Measurements from ENCODE around the gene OLFM1. TPM values are rescaled to one million over a fixed set of nuclear protein-coding genes. Genes with fewer than 3 reads are reported as not detected.

Gene OLFM1
- polyA plus RNA-seq, 1 donor (not counting 4 experiments of a cell fraction or from before 2014, with no cell fraction given) = 0.25 TPM

- dilution Hi-C loops (cut with MboI; ENCODE audit: extremely low pct_ligation_motif_present, low sequenced_read_pairs) = no loop called here
- Histone ChIP-seq H3K4me2 (ENCODE audit: control insufficient read depth, extremely low read depth, insufficient read depth, low read depth, low read length) (no peak overlapping the region), H3K4me3 (ENCODE audit: control insufficient read depth in 2 of 3, extremely low read depth in 1 of 3, insufficient read depth in 2 of 3, low read depth in 1 of 3, low read length in 3 of 3) (no peak overlapping the region), H3K4me1 (ENCODE audit: control insufficient read depth, extremely low read depth, insufficient read depth, low read length) (no peaks in the 10 kb centered on the region), H3K27me3 (ENCODE audit: control insufficient read depth, extremely low read depth, insufficient read depth, low read length) (no peaks in the 10 kb centered on the region), H3K79me2 (ENCODE audit: control insufficient read depth, insufficient read depth, low read length) (no peaks in the 10 kb centered on the region), H3K9ac (ENCODE audit: control insufficient read depth, extremely low read depth, insufficient read depth, low read length) (no peak overlapping the region), H4K20me1 (ENCODE audit: control insufficient read depth, extremely low read depth, insufficient read depth, low read length) (no peaks in the 10 kb centered on the region), H3K27ac (ENCODE audit: control insufficient read depth, insufficient read depth, low read length) (no peak overlapping the region), H3K9me1 (ENCODE audit: control insufficient read depth, extremely low read depth, insufficient read depth, low read length) (no peaks in the 10 kb centered on the region), H3K9me3 (ENCODE audit: control insufficient read depth, low read depth, low read length) (peaks cover 4% of the 10 kb centered on the region), H3K36me3 (ENCODE audit: control insufficient read depth in 2 of 2, extremely low read depth in 1 of 2, insufficient read depth in 2 of 2, low read length in 2 of 2) (no peaks in the 10 kb centered on the region), H2AFZ (ENCODE audit: control insufficient read depth, low read length) (no peak overlapping the region)
- FAIRE-seq = no peak
- no peak for DNase-seq (ENCODE audit: low read depth, low spot score)
- no peak for TF ChIP-seq EZH2 (IDR thresholded peaks at IDR 0.05; ENCODE audit: low read length)
- no peak for TF ChIP-seq CTCF (optimal IDR thresholded peaks at IDR 0.05 in 1 of 3, IDR thresholded peaks at IDR 0.05 in 1 of 3, conservative IDR thresholded peaks at IDR 0.05 in 1 of 3; ENCODE audit: extremely low read depth in 1 of 3, insufficient read depth in 2 of 3, low read length in 3 of 3)
These were observed 49.7 kb downstream of the OLFM1 start for GRCh38 chr9:135136991-135137832.

GRCh38 chr9:135138078-135138855 lies 50.8 kb downstream of the OLFM1 start:
- Histone ChIP-seq H3K79me2 (ENCODE audit: control insufficient read depth, insufficient read depth, low read length) (no peaks in the 10 kb centered on the region), H3K27ac (ENCODE audit: control insufficient read depth, insufficient read depth, low read length) (no peak overlapping the region)
- dilution Hi-C loops (cut with MboI; ENCODE audit: extremely low pct_ligation_motif_present, low sequenced_read_pairs) = no loop called here

More at GRCh38 chr9:135138078-135138855, 50.8 kb downstream of the OLFM1 start:
- no peaks in the 10 kb centered on the region for H3K4me1 ChIP-seq (ENCODE audit: control insufficient read depth, extremely low read depth, insufficient read depth, low read length)
- peaks cover 4% of the 10 kb centered on the region for H3K9me3 ChIP-seq (ENCODE audit: control insufficient read depth, low read depth, low read length)
- FAIRE-seq (no peak), DNase-seq (ENCODE audit: low read depth, low spot score) (no peak)
- H3K9me1 ChIP-seq (ENCODE audit: control insufficient read depth, extremely low read depth, insufficient read depth, low read length) = no peaks in the 10 kb centered on the region
- H3K9ac ChIP-seq (ENCODE audit: control insufficient read depth, extremely low read depth, insufficient read depth, low read length) = no peak overlapping the region
- no peaks in the 10 kb centered on the region for H3K36me3 ChIP-seq (ENCODE audit: control insufficient read depth in 2 of 2, extremely low read depth in 1 of 2, insufficient read depth in 2 of 2, low read length in 2 of 2)
- H3K4me3 ChIP-seq (ENCODE audit: control insufficient read depth in 2 of 3, extremely low read depth in 1 of 3, insufficient read depth in 2 of 3, low read depth in 1 of 3, low read length in 3 of 3) = no peak overlapping the region
- no peak overlapping the region for H2AFZ ChIP-seq (ENCODE audit: control insufficient read depth, low read length)
- H3K27me3 ChIP-seq (ENCODE audit: control insufficient read depth, extremely low read depth, insufficient read depth, low read length) = no peaks in the 10 kb centered on the region
- H3K4me2 ChIP-seq (ENCODE audit: control insufficient read depth, extremely low read depth, insufficient read depth, low read depth, low read length) = no peak overlapping the region
- TF ChIP-seq EZH2 (IDR thresholded peaks at IDR 0.05; ENCODE audit: low read length) (no peak), CTCF (optimal IDR thresholded peaks at IDR 0.05 in 1 of 3, IDR thresholded peaks at IDR 0.05 in 1 of 3, conservative IDR thresholded peaks at IDR 0.05 in 1 of 3; ENCODE audit: extremely low read depth in 1 of 3, insufficient read depth in 2 of 3, low read length in 3 of 3) (no peak)
- no peaks in the 10 kb centered on the region for H4K20me1 ChIP-seq (ENCODE audit: control insufficient read depth, extremely low read depth, insufficient read depth, low read length)

Measured in keratinocyte (primary cell).